ENCODE results near the gene HPS6. TPM values are rescaled to one million over a fixed set of nuclear protein-coding genes. Genes with fewer than 3 reads are reported as not detected.

The HPS6 gene
- total and polyA plus RNA-seq, 8 donors, result 5.2 to 11.6 (median 7.5) TPM

- ATAC-seq (no peak), FAIRE-seq (no peak), DNase-seq (no peak)
- Histone ChIP-seq H3K4me3 (peak overlapping the region in 2 of 4 donors; percentile 60 to 78), H3K4me1 (peaks cover 15 to 45% (median 26%) of the 10 kb centered on the region in 3 donors), H3K9me3 (no peaks in the 10 kb centered on the region), H3K27me3 (no peaks in the 10 kb centered on the region), H3K27ac (no peak overlapping the region), H3K36me3 (peaks cover 0 to 27% (median 7%) of the 10 kb centered on the region in 3 donors)
- intact Hi-C loops (cut with DNase I), result no loop called here
- 63 to 69% methylated on average over 7 of the region's 7 CpGs for WGBS, 2 donors
- no peak for TF ChIP-seq CTCF (IDR thresholded peaks at IDR 0.05)
These were observed 48.3 kb downstream of the HPS6 start for GRCh38 chr10:102113261-102113955.

GRCh38 chr10:102113956-102114857, 49.1 kb downstream of the HPS6 start:
- Histone ChIP-seq H3K4me3 (peak overlapping the region; percentile 56 to 78 (median 68)), H3K27ac (peak overlapping the region in 3 of 4 donors; percentile 38 to 89 (median 81)), H3K9me3 (no peaks in the 10 kb centered on the region), H3K36me3 (peaks cover 0 to 19% (median under 1%) of the 10 kb centered on the region in 3 donors), H3K4me1 (peaks cover 20 to 51% (median 30%) of the 10 kb centered on the region in 3 donors), H3K27me3 (no peaks in the 10 kb centered on the region)
- peak; percentile 4 to 22 (median 10) for ATAC-seq
- 2 to 6% methylated on average over 14 to 45 of the region's 45 CpGs for WGBS, 2 donors
- DNase-seq, result peak in 3 of 6 donors; percentile 34 to 69 (median 67)
- no peak for TF ChIP-seq CTCF (IDR thresholded peaks at IDR 0.05)
- intact Hi-C loops (cut with DNase I), result no loop called here
- no peak for FAIRE-seq

- Histone ChIP-seq H3K36me3 (peaks cover 0 to 11% (median 0%) of the 10 kb centered on the region in 3 donors), H3K27ac (peak overlapping the region in 3 of 4 donors; percentile 58 to 89 (median 81)), H3K4me3 (peak overlapping the region; percentile 56 to 78 (median 68)), H3K9me3 (no peaks in the 10 kb centered on the region), H3K27me3 (no peaks in the 10 kb centered on the region), H3K4me1 (peaks cover 20 to 51% (median 30%) of the 10 kb centered on the region in 3 donors)
- ATAC-seq, result peak; percentile 82 to 88 (median 85)
- 2% methylated on average over 17 to 23 of the region's 23 CpGs for WGBS, 2 donors
- no peak for FAIRE-seq
- intact Hi-C loops (cut with DNase I), result no loop called here
- DNase-seq, result peak; percentile 75 to 94 (median 90)
- no peak for TF ChIP-seq CTCF (IDR thresholded peaks at IDR 0.05)
These were observed 49.9 kb downstream of the HPS6 start for GRCh38 chr10:102114861-102115618.

GRCh38 chr10:102115775-102116174, 50.6 kb downstream of the HPS6 start:
- no peak for FAIRE-seq
- TF ChIP-seq CTCF (IDR thresholded peaks at IDR 0.05), result no peak
- no peaks in the 10 kb centered on the region for H3K9me3 ChIP-seq
- 7 to 10% methylated on average over 3 of the region's 3 CpGs for WGBS, 2 donors
- H3K4me1 ChIP-seq, result peaks cover 20 to 51% (median 30%) of the 10 kb centered on the region in 3 donors
- peaks cover 0 to 4% (median 0%) of the 10 kb centered on the region in 3 donors for H3K36me3 ChIP-seq
- H3K27ac ChIP-seq, result peak overlapping the region in 3 of 4 donors; percentile 58 to 89 (median 81)
- ATAC-seq, result no peak
- intact Hi-C loops (cut with DNase I), result no loop called here
- DNase-seq, result no peak
- no peaks in the 10 kb centered on the region for H3K27me3 ChIP-seq
- H3K4me3 ChIP-seq, result peak overlapping the region in 1 of 4 donors; percentile 78

Measured in pancreas (tissue), 10 donors.